ENCODE results near the gene CROCC. TPM values are rescaled to one million over a fixed set of nuclear protein-coding genes. Genes with fewer than 3 reads are reported as not detected.

Gene CROCC
- total and polyA plus RNA-seq, 4 donors = 2.9 to 8.3 (median 5.1) TPM

GRCh38 chr1:16969651-16970050, 47.9 kb downstream of the CROCC start:
- Histone ChIP-seq H3K27me3 (ENCODE audit: control insufficient read depth in 4 of 4, insufficient read depth in 4 of 4, low read length in 3 of 4) (no peaks in the 10 kb centered on the region), H3K9me3 (ENCODE audit: control insufficient read depth in 4 of 4, low read length in 3 of 4) (no peaks in the 10 kb centered on the region), H3K4me1 (ENCODE audit: control insufficient read depth in 4 of 4, insufficient read depth in 4 of 4, low read length in 3 of 4) (no peaks in the 10 kb centered on the region), H3K9ac (ENCODE audit: low read depth in 1 of 2, low read length in 2 of 2) (no peak overlapping the region), H3K36me3 (ENCODE audit: control insufficient read depth in 4 of 4, insufficient read depth in 3 of 4, low read depth in 1 of 4, low read length in 3 of 4) (peaks cover 0 to 3% (median 2%) of the 10 kb centered on the region in 4 donors), H3K27ac (ENCODE audit: low read depth in 1 of 2, low read length in 2 of 2) (no peak overlapping the region), H3K4me3 (ENCODE audit: low read depth in 1 of 3, low read length in 3 of 3) (no peak overlapping the region)
- WGBS = 95% methylated on average over 12 of the region's 12 CpGs
- no peak for TF ChIP-seq GABPA (IDR thresholded peaks at IDR 0.05 in 1 of 2, conservative IDR thresholded peaks at IDR 0.05 in 1 of 2)
- TF ChIP-seq CTCF (IDR thresholded peaks at IDR 0.05; ENCODE audit: low read depth, low read length, missing input control) = no peak
- TF ChIP-seq JUND (IDR thresholded peaks at IDR 0.05) = no peak
- no peak for TF ChIP-seq FOXA1 (IDR thresholded peaks at IDR 0.05)
- no peak for TF ChIP-seq FOXA2 (IDR thresholded peaks at IDR 0.05)
- TF ChIP-seq RXRA (IDR thresholded peaks at IDR 0.05) = no peak
- TF ChIP-seq YY1 (IDR thresholded peaks at IDR 0.05) = no peak
- no peak for TF ChIP-seq EGR1 (IDR thresholded peaks at IDR 0.05; ENCODE audit: low read depth in 2 of 2)
- no peak for TF ChIP-seq REST (IDR thresholded peaks at IDR 0.05)
- TF ChIP-seq SP1 (IDR thresholded peaks at IDR 0.05) = no peak
- no peak for TF ChIP-seq RAD21 (IDR thresholded peaks at IDR 0.05)
- no peak for TF ChIP-seq HNF4A (conservative IDR thresholded peaks at IDR 0.05)
- no peak for DNase-seq (ENCODE audit: low spot score)

- H3K4me3 ChIP-seq (ENCODE audit: low read depth in 1 of 3, low read length in 3 of 3) = no peak overlapping the region
- 97% methylated on average over 28 of the region's 28 CpGs for WGBS
- no peak for DNase-seq (ENCODE audit: low spot score)
These were observed 48.6 kb downstream of the CROCC start for GRCh38 chr1:16970132-16970910.

More at GRCh38 chr1:16970132-16970910, 48.6 kb downstream of the CROCC start:
- no peak for TF ChIP-seq SP1 (IDR thresholded peaks at IDR 0.05)
- Histone ChIP-seq H3K9ac (ENCODE audit: low read depth in 1 of 2, low read length in 2 of 2) (no peak overlapping the region), H3K4me1 (ENCODE audit: control insufficient read depth in 4 of 4, insufficient read depth in 4 of 4, low read length in 3 of 4) (no peaks in the 10 kb centered on the region), H3K27me3 (ENCODE audit: control insufficient read depth in 4 of 4, insufficient read depth in 4 of 4, low read length in 3 of 4) (no peaks in the 10 kb centered on the region), H3K27ac (ENCODE audit: low read depth in 1 of 2, low read length in 2 of 2) (no peak overlapping the region), H3K36me3 (ENCODE audit: control insufficient read depth in 4 of 4, insufficient read depth in 3 of 4, low read depth in 1 of 4, low read length in 3 of 4) (peaks cover 0 to 3% (median 2%) of the 10 kb centered on the region in 4 donors), H3K9me3 (ENCODE audit: control insufficient read depth in 4 of 4, low read length in 3 of 4) (no peaks in the 10 kb centered on the region)
